Heart left ventricle (tissue), 16 donors: ENCODE results near the gene MEGF8. TPM values are rescaled to one million over a fixed set of nuclear protein-coding genes. Genes with fewer than 3 reads are reported as not detected.
A peak's percentile ranks its signal among the peaks of the same experiment; 100 is the strongest.

Experiments used
- ATAC-seq, 4 donors: fragments of 200-7000 bp; cut with Tn5 transposase; one replicate each; pipeline ENCODE4 v1.9.1; 2020 to 2022; ENCODE audit warnings: moderate library complexity in 4 of 4, mild to moderate bottlenecking in 3 of 4, moderate number of reproducible peaks in 1 of 4
- DNase-seq, 5 donors: peaks; one replicate each; pipeline ENCODE4 v3.0.0-alpha.2; 2020
- H3K27ac ChIP-seq, 12 donors: fragments of 200-600 bp; sonication (generic) in 4 of 12; one replicate each; pipeline versions ENCODE4 v1.5.0 to v1.8.0; 2016 to 2022; ENCODE audit warnings: mild to moderate bottlenecking in 2 of 12
- H3K27me3 ChIP-seq, 9 donors: fragments of 200-600 bp; sonication (generic) in 2 of 9; one replicate each; pipeline versions ENCODE4 v1.5.1 to v1.8.0; 2016 to 2022; ENCODE audit warnings: mild to moderate bottlenecking in 3 of 9
- H3K36me3 ChIP-seq, 9 donors: fragments of 200-600 bp; sonication (generic) in 2 of 9; one replicate each; pipeline versions ENCODE4 v1.5.0 to v1.8.0; 2018 to 2022; ENCODE audit warnings: mild to moderate bottlenecking in 2 of 9
- H3K4me1 ChIP-seq, 12 donors: fragments of 200-600 bp; sonication (generic) in 4 of 12; one replicate each; pipeline versions ENCODE4 v1.5.0 to v1.8.0; 2016 to 2022; ENCODE audit warnings: mild to moderate bottlenecking in 3 of 12
- H3K4me3 ChIP-seq, 12 donors: fragments of 200-600 bp; sonication (generic) in 4 of 12; one replicate each; pipeline versions ENCODE4 v1.5.0 to v1.8.0; 2017 to 2022; ENCODE audit warnings: mild to moderate bottlenecking in 9 of 12, moderate library complexity in 4 of 12
- H3K9me3 ChIP-seq, 12 donors: fragments of 200-600 bp; sonication (generic) in 4 of 12; one replicate each; pipeline versions ENCODE4 v1.5.0 to v1.8.0; 2016 to 2022; ENCODE audit warnings: mild to moderate bottlenecking in 1 of 12
- POLR2A ChIP-seq, 2 donors: fragments of 450-650 bp; IDR thresholded peaks; one replicate each; pipeline ENCODE4 v1.6.1; 2017; ENCODE audit warnings: antibody characterized with exemption in 2 of 2, mild to moderate bottlenecking in 2 of 2, moderate library complexity in 2 of 2
- WGBS, 4 donors: extraction: QIAGEN DNeasy Blood & Tissue Kit in 2 of 4; methylation state at CpG; one replicate each; pipeline versions ENCODE4 v1.1.5 to v1.1.7; 2013 to 2018; 5-methylcytosine and 5-hydroxymethylcytosine counted together
- intact Hi-C, 10 donors: fragments of 100-400 bp; cut with DNase I; formaldehyde crosslinking; loops; one replicate each; pipeline versions ENCODE4 v1.11.1 to v1.14.2; 2022
- polyA plus RNA-seq, 2 donors: library from polyadenylated mRNA; stranded (reverse); fragments of 200-250 nt; gene quantifications; one replicate each; pipeline ENCODE4 v1.2.3, GENCODE V29; 2013
- total RNA-seq, 9 donors: library from RNA; depleted of rRNA in 2 of 9; stranded (reverse); fragments of >200 nt in 2 of 9; fragmentation: NEBNext Ultra II Directional in 3 of 9; extraction: Animal tissue kit (Norgen Biotek cat#: 25700) in 3 of 9; gene quantifications; one replicate each; pipeline versions ENCODE4 v1.1.0 to v1.2.4, GENCODE V29; 2016 to 2023
- TF ChIP-seq, protein P1 (sequence below), 12 donors: fragments of 200-600 bp; sonication (generic) in 4 of 12; IDR thresholded peaks; one replicate each; pipeline versions ENCODE4 v1.5.0 to v1.8.0; 2018 to 2022; ENCODE audit warnings: antibody characterized with exemption in 12 of 12, mild to moderate bottlenecking in 5 of 12
- donor health status: ischemic (EF 13 %, LVEDD 7.1; RV severe dilation, severe dysfunction).
- donor health status: healthy with polysubstance abuse.
- donor health status: DM: no; HTN: yes; CAD: no.
- donor health status: DM: no; HTN: no; CAD: no.
- donor health status: ischemic (EF 25% LVEDD 6.9; RV normal size, moderate dysfunction).
- donor health status: ischemic (EF 25% LVEDD 5.7; RV mildly dilated, moderate dysfunction).
- donor health status: healthy.
- donor health status: DM: yes; HTN: yes; CAD: no.
- donor health status: ischemic (EF 35%, LVEDD 5.7; RV mildly dilated, moderate dysfunction).
- donor health status: nonischemic (EF 11% LVEDD 7.7; RV severe dilation, severe dysfunction).
- donor health status: DM: yes; HTN: yes; CAD: no.
- donor health status: PGD.
- donor health status: ischemic (EF 29% LVEDD 5.4; RV normal size, mild dysfunction).
- donor health status: nonischemic (EF 23%, LVEDD 6.1; RV moderate dilation, normal function).

The MEGF8 gene
- total and polyA plus RNA-seq, 11 donors = 22.8 to 50.4 (median 32.8) TPM

DNA sequence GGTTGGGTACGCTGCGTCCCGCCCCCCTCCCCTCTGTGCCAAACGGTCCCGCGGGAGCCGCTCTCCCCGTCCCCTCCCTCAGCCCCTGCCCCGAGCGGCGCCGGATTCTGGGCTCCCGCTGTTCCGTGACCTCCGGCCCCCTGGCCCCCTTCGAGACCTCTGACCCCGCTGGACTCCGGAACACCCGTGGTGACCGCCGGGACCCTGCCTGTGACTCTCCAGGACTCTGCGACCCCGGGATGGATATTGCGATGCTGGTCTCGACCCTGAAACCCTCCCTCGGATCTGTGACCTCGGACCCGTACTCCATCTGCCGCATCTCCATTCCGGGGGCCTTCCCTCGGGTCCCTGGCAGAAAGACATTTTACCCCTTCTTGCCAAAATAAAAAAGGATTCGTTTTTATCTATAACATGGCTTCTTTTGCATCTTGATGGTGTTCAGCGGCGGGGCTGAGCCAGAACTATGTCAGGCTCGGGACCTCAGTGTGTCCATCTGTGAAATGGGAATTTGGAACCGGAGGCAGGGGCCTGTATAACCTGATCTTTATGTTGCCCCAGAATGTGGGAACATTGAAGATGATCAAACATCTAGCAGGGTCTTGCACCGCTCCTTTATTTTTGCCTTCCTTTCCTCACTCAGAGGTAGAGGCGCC, 654 bp upstream of the MEGF8 start:
- peak in 1 of 5 donors; percentile 67 for DNase-seq
- ATAC-seq = no peak
- Histone ChIP-seq H3K4me3 (peak overlapping the region in 11 of 12 donors; percentile 10 to 92 (median 85)), H3K27me3 (peaks cover 10 to 25% (median 21%) of the 10 kb centered on the region in 9 donors), H3K9me3 (no peaks in the 10 kb centered on the region), H3K27ac (no peak overlapping the region), H3K4me1 (peaks cover 2 to 49% (median 25%) of the 10 kb centered on the region in 12 donors), H3K36me3 (no peaks in the 10 kb centered on the region)
- TF ChIP-seq, protein P1, sequence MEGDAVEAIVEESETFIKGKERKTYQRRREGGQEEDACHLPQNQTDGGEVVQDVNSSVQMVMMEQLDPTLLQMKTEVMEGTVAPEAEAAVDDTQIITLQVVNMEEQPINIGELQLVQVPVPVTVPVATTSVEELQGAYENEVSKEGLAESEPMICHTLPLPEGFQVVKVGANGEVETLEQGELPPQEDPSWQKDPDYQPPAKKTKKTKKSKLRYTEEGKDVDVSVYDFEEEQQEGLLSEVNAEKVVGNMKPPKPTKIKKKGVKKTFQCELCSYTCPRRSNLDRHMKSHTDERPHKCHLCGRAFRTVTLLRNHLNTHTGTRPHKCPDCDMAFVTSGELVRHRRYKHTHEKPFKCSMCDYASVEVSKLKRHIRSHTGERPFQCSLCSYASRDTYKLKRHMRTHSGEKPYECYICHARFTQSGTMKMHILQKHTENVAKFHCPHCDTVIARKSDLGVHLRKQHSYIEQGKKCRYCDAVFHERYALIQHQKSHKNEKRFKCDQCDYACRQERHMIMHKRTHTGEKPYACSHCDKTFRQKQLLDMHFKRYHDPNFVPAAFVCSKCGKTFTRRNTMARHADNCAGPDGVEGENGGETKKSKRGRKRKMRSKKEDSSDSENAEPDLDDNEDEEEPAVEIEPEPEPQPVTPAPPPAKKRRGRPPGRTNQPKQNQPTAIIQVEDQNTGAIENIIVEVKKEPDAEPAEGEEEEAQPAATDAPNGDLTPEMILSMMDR (IDR thresholded peaks at IDR 0.05) = peak in 2 of 12 donors; percentile 78 to 89
- TF ChIP-seq POLR2A (IDR thresholded peaks at IDR 0.05) = no peak
- 2 to 7% (median 4%) methylated on average over 22 to 38 of the region's 38 CpGs for WGBS, 4 donors
- intact Hi-C loops = loop anchor here in 6 of 10 donors (1.0 to 10.0 kb wide), 7 partner anchors 37 to 192 kb away; partner anchors contain the start of gene POU2F2 (in 5 of the 6)

DNA sequence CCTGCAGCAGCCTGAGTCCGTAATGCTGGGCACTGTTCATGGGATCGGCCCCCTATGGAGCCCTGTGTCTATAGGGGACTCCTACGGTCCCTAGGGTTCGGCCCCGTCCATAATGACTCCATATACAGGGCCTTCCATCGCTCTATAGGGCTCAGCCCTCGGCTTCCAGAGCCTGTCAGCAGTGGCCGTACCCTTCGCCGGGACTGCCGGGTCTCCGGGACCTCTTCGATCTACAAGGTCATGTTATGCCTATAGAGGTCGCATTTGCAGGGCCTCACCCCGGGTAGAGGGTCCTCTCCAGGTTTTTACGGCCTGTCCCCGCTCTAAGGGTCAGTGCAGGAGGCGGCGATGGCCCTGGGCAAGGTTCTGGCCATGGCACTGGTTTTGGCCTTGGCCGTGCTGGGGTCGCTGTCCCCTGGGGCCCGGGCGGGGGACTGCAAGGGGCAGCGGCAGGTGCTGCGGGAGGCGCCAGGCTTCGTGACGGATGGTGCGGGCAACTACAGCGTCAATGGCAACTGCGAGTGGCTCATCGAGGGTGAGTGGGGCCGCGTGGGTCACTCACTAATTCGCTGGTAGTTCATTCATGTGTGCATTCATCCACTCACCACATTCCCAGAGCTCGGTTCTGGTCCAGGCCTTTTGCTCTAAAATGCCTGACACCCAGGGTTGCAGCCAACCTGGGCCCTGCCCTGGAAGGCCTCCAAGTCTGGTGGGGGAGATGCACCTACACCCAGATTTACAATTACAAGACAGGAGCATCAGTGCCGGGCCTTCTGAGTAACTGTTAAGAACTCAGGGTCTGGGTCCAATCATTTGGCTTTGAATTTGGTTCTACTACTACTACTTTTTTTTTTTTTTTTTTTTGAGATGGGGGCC, 699 bp downstream of the MEGF8 start:
- WGBS, 4 donors = 3 to 10% (median 5%) methylated on average over 14 to 37 of the region's 37 CpGs
- intact Hi-C loops = loop anchor here in 6 of 10 donors (1.0 to 10.0 kb wide), 6 partner anchors 76 to 194 kb away; partner anchors contain the start of gene POU2F2 (in 5 of the 6)
- no peaks in the 10 kb centered on the region for H3K9me3 ChIP-seq
- ATAC-seq (peak in 3 of 4 donors; percentile 0 to 35 (median 19)), DNase-seq (peak in 3 of 5 donors; percentile 42 to 65 (median 45))
- peaks cover 2 to 53% (median 25%) of the 10 kb centered on the region in 12 donors for H3K4me1 ChIP-seq
- peak overlapping the region; percentile 68 to 98 (median 88) for H3K4me3 ChIP-seq
- TF ChIP-seq POLR2A (IDR thresholded peaks at IDR 0.05) = no peak
- TF ChIP-seq, protein P1 (IDR thresholded peaks at IDR 0.05) = peak in 1 of 12 donors; percentile 15
- no peaks in the 10 kb centered on the region for H3K36me3 ChIP-seq
- H3K27me3 ChIP-seq = peaks cover 10 to 25% (median 21%) of the 10 kb centered on the region in 9 donors
- peak overlapping the region; percentile 29 to 88 (median 81) for H3K27ac ChIP-seq

DNA sequence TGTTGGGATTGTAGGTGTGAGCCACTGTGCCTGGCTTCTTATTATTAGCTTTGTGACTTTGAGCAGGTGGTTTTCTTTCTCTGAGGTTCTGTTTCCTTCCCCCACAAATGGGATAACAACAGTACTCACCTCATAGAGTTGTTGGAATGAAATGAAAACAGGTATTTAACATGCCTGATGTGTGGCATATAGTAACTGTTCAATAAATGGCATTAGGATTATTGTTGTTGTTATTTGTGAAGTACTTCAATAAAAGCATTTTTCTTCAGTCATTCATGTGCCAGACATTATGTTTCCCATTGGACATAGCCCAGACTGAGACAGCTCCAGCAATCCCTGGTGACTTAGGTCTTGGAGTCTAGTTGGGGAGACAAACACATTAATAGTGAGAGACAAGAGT, 1.5 kb downstream of the MEGF8 start:
- Histone ChIP-seq H3K4me1 (peaks cover 2 to 53% (median 25%) of the 10 kb centered on the region in 12 donors), H3K27ac (no peak overlapping the region), H3K9me3 (no peaks in the 10 kb centered on the region), H3K27me3 (peaks cover 10 to 25% (median 21%) of the 10 kb centered on the region in 9 donors), H3K36me3 (no peaks in the 10 kb centered on the region), H3K4me3 (peak overlapping the region in 7 of 12 donors; percentile 75 to 92 (median 89))
- intact Hi-C loops = loop anchor here in 5 of 10 donors (5.0 to 10.0 kb wide), 3 partner anchors 75 to 195 kb away; partner anchors contain the start of gene POU2F2 (in 4 of the 5)
- TF ChIP-seq POLR2A (IDR thresholded peaks at IDR 0.05) = no peak
- TF ChIP-seq, protein P1 (IDR thresholded peaks at IDR 0.05) = no peak
- ATAC-seq (no peak), DNase-seq (no peak)
